IPS-18a (cell line): ENCODE data around the gene PEPD.

Source experiments
- H3K27ac ChIP-seq: one replicate; pipeline ENCODE4 v1.5.1; 2013; ENCODE audit warnings: low read length
- H3K27me3 ChIP-seq: one replicate; pipeline ENCODE4 v1.6.1; 2013; ENCODE audit warnings: mild to moderate bottlenecking, low read length; ENCODE audit not compliant: control insufficient read depth, insufficient read depth
- H3K36me3 ChIP-seq: one replicate; pipeline ENCODE4 v1.6.1; 2013; ENCODE audit warnings: low read depth, low read length; ENCODE audit not compliant: control insufficient read depth
- H3K4me1 ChIP-seq: one replicate; pipeline ENCODE4 v1.6.1; 2013; ENCODE audit warnings: low read depth, low read length; ENCODE audit not compliant: control insufficient read depth
- H3K4me3 ChIP-seq: one replicate; pipeline ENCODE4 v1.5.1; 2013; ENCODE audit warnings: low read length
- H3K9ac ChIP-seq: one replicate; pipeline ENCODE4 v1.6.1; 2013; ENCODE audit warnings: mild to moderate bottlenecking, low read length, moderate library complexity
- H3K9me3 ChIP-seq: one replicate; pipeline ENCODE4 v1.6.1; 2013; ENCODE audit warnings: low read depth, low read length; ENCODE audit not compliant: control insufficient read depth

The PEPD gene

GRCh38 chr19:33447336-33448158 lies 74.0 kb downstream of the PEPD start:
- Histone ChIP-seq H3K9ac (no peak overlapping the region), H3K27ac (no peak overlapping the region), H3K27me3 (no peaks in the 10 kb centered on the region), H3K4me3 (no peak overlapping the region), H3K9me3 (no peaks in the 10 kb centered on the region), H3K36me3 (no peaks in the 10 kb centered on the region), H3K4me1 (no peaks in the 10 kb centered on the region)

- no peaks in the 10 kb centered on the region for H3K9me3 ChIP-seq
- no peak overlapping the region for H3K27ac ChIP-seq
- H3K9ac ChIP-seq, result no peak overlapping the region
- no peaks in the 10 kb centered on the region for H3K27me3 ChIP-seq
- no peaks in the 10 kb centered on the region for H3K36me3 ChIP-seq
- no peak overlapping the region for H3K4me3 ChIP-seq
- H3K4me1 ChIP-seq, result no peaks in the 10 kb centered on the region
Observed at GRCh38 chr19:33446330-33447293, 75.0 kb downstream of the PEPD start.

GRCh38 chr19:33445442-33446329 lies 75.9 kb downstream of the PEPD start:
- Histone ChIP-seq H3K27ac (no peak overlapping the region), H3K36me3 (no peaks in the 10 kb centered on the region), H3K4me1 (no peaks in the 10 kb centered on the region), H3K9ac (no peak overlapping the region), H3K9me3 (no peaks in the 10 kb centered on the region), H3K4me3 (no peak overlapping the region), H3K27me3 (no peaks in the 10 kb centered on the region)

- Histone ChIP-seq H3K9me3 (no peaks in the 10 kb centered on the region), H3K4me1 (no peaks in the 10 kb centered on the region), H3K27ac (no peak overlapping the region), H3K9ac (no peak overlapping the region), H3K36me3 (no peaks in the 10 kb centered on the region), H3K4me3 (no peak overlapping the region), H3K27me3 (no peaks in the 10 kb centered on the region)
Observed at GRCh38 chr19:33444562-33445441, 76.8 kb downstream of the PEPD start.

GRCh38 chr19:33443638-33444561 lies 77.7 kb downstream of the PEPD start:
- no peak overlapping the region for H3K27ac ChIP-seq

GRCh38 chr19:33442706-33443105 lies 78.9 kb downstream of the PEPD start:
- H3K9me3 ChIP-seq, result no peaks in the 10 kb centered on the region
- no peaks in the 10 kb centered on the region for H3K27me3 ChIP-seq
- H3K4me1 ChIP-seq, result no peaks in the 10 kb centered on the region
- no peak overlapping the region for H3K27ac ChIP-seq
- H3K36me3 ChIP-seq, result no peaks in the 10 kb centered on the region
- no peak overlapping the region for H3K4me3 ChIP-seq
- no peak overlapping the region for H3K9ac ChIP-seq

More at GRCh38 chr19:33443638-33444561, 77.7 kb downstream of the PEPD start:
- Histone ChIP-seq H3K4me1 (no peaks in the 10 kb centered on the region), H3K4me3 (no peak overlapping the region), H3K9ac (no peak overlapping the region), H3K36me3 (no peaks in the 10 kb centered on the region), H3K9me3 (no peaks in the 10 kb centered on the region), H3K27me3 (no peaks in the 10 kb centered on the region)

GRCh38 chr19:33441828-33442227 lies 79.8 kb downstream of the PEPD start:
- Histone ChIP-seq H3K4me3 (no peak overlapping the region), H3K9ac (no peak overlapping the region), H3K36me3 (no peaks in the 10 kb centered on the region), H3K27ac (no peak overlapping the region), H3K4me1 (no peaks in the 10 kb centered on the region), H3K9me3 (no peaks in the 10 kb centered on the region), H3K27me3 (no peaks in the 10 kb centered on the region)

- H3K4me3 ChIP-seq, result no peak overlapping the region
- no peaks in the 10 kb centered on the region for H3K36me3 ChIP-seq
- no peaks in the 10 kb centered on the region for H3K9me3 ChIP-seq
- no peaks in the 10 kb centered on the region for H3K4me1 ChIP-seq
- H3K27me3 ChIP-seq, result no peaks in the 10 kb centered on the region
- no peak overlapping the region for H3K27ac ChIP-seq
- no peak overlapping the region for H3K9ac ChIP-seq
Observed at GRCh38 chr19:33441277-33441699, 80.3 kb downstream of the PEPD start.

GRCh38 chr19:33440682-33441081 lies 80.9 kb downstream of the PEPD start:
- H3K27ac ChIP-seq, result no peak overlapping the region
- no peaks in the 10 kb centered on the region for H3K9me3 ChIP-seq
- no peak overlapping the region for H3K4me3 ChIP-seq
- H3K9ac ChIP-seq, result no peak overlapping the region
- H3K27me3 ChIP-seq, result no peaks in the 10 kb centered on the region
- H3K36me3 ChIP-seq, result no peaks in the 10 kb centered on the region
- no peaks in the 10 kb centered on the region for H3K4me1 ChIP-seq

GRCh38 chr19:33440241-33440640 lies 81.3 kb downstream of the PEPD start:
- Histone ChIP-seq H3K9me3 (no peaks in the 10 kb centered on the region), H3K27ac (no peak overlapping the region), H3K27me3 (no peaks in the 10 kb centered on the region), H3K4me1 (no peaks in the 10 kb centered on the region), H3K36me3 (no peaks in the 10 kb centered on the region), H3K9ac (no peak overlapping the region), H3K4me3 (no peak overlapping the region)
